ENCODE results near the gene SERTAD4.

- TF ChIP-seq CTCF (IDR thresholded peaks at IDR 0.05) (no peak), POLR2A (IDR thresholded peaks at IDR 0.05) (no peak)
These were observed 20.0 kb downstream of the SERTAD4 start for GRCh38 chr1:210252621-210253051.
